Heart left ventricle (tissue), 13 donors: ENCODE measurements around the gene PPP2R2D.

Source experiments
- CTCF ChIP-seq, 12 donors: fragments of 200-600 bp; sonication (generic) in 4 of 12; IDR thresholded peaks; one replicate each; pipeline versions ENCODE4 v1.5.0 to v1.8.0; 2018 to 2022; ENCODE audit warnings: antibody characterized with exemption in 12 of 12, mild to moderate bottlenecking in 5 of 12
- POLR2A ChIP-seq, 2 donors: fragments of 450-650 bp; IDR thresholded peaks; one replicate each; pipeline ENCODE4 v1.6.1; 2017; ENCODE audit warnings: antibody characterized with exemption in 2 of 2, mild to moderate bottlenecking in 2 of 2, moderate library complexity in 2 of 2
- donor health status: ischemic (EF 13 %, LVEDD 7.1; RV severe dilation, severe dysfunction).
- donor health status: DM: no; HTN: yes; CAD: no.
- donor health status: DM: no; HTN: no; CAD: no.
- donor health status: ischemic (EF 25% LVEDD 6.9; RV normal size, moderate dysfunction).
- donor health status: ischemic (EF 25% LVEDD 5.7; RV mildly dilated, moderate dysfunction).
- donor health status: ischemic (EF 35%, LVEDD 5.7; RV mildly dilated, moderate dysfunction).
- donor health status: nonischemic (EF 11% LVEDD 7.7; RV severe dilation, severe dysfunction).
- donor health status: DM: yes; HTN: yes; CAD: no.
- donor health status: PGD.
- donor health status: ischemic (EF 29% LVEDD 5.4; RV normal size, mild dysfunction).
- donor health status: nonischemic (EF 23%, LVEDD 6.1; RV moderate dilation, normal function).

DNA sequence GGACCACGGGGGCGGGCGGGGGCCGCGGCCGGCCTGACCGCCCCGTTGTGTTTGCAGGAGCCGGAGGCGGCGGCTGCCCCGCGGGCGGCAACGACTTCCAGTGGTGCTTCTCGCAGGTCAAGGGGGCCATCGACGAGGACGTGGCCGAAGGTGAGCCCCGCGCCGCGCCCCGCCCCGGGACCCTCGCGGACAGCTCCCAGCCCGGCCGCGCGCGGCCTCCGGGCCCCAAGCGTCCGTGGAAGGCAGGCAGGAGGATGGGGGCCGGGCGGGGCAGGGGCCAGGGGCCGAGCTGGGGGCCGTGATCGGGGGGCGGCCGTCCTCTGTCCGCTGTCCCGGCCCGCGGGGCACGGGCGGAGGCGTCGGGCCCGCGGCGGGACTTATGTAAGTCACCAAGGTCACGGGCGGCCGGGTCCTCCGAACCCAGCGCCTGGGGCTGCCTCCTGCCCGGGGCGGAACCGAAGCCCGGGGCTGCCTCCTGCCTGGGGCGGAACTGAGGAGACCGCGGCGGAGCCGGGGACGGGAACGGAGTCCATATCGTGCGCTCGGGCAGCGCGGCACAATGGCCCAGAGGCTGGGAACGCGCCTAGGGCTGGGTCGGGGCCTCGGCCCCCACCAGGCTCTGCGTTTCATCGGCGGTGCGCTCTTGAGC, 497 bp downstream of the PPP2R2D start:
- TF ChIP-seq CTCF (IDR thresholded peaks at IDR 0.05), result no peak
- TF ChIP-seq POLR2A (IDR thresholded peaks at IDR 0.05), result no peak
